ENCODE data around the gene AGPAT1. TPM values are rescaled to one million over a fixed set of nuclear protein-coding genes. Genes with fewer than 3 reads are reported as not detected.

Gene AGPAT1
- total and polyA plus RNA-seq, 2 of the 8 experiments (the other 6 are each of a cell fraction or from before 2014, with no cell fraction given) = 96.0 to 222 TPM

DNA sequence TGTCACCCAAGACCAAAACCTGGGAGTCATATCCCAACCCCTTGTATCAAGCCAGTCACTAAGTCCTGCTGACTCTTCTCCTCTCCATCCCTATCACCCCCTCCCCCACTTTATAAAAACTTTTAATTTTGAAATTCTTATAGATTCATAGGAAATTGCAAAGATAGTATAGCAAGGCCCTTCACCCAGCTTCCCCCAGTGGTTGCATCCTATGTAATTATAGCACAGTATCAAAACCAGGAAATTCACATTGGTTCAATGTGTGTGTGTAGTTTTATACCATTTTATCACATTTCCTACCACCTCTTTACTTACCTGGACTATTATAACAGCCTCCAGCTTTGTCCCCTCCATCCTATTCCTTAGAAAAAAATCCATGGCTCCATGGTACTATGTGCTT, 17.8 kb downstream of the AGPAT1 start (continued):
- TF ChIP-seq JUND (IDR thresholded peaks at IDR 0.05; ENCODE audit: low read length) (no peak), POU5F1 (IDR thresholded peaks at IDR 0.05; ENCODE audit: low read depth, low read length) (no peak), RXRA (IDR thresholded peaks at IDR 0.05; ENCODE audit: insufficient read depth, low read depth, low read length) (no peak)
